Left lobe of liver (tissue), 2 donors: ENCODE data around the gene PLAU. TPM values are rescaled to one million over a fixed set of nuclear protein-coding genes. Genes with fewer than 3 reads are reported as not detected.
A peak's percentile ranks its signal among the peaks of the same experiment; 100 is the strongest.

ENCODE experiments used
- ATAC-seq: fragments of 200-7000 bp; cut with Tn5 transposase; one replicate; pipeline ENCODE4 v1.9.1; 2020; ENCODE audit warnings: mild to moderate bottlenecking, moderate library complexity
- DNase-seq: peaks from one replicate; pipeline ENCODE4 v3.0.0-alpha.2; 2020; ENCODE audit warnings: low spot score
- total RNA-seq: library from RNA; stranded (reverse); gene quantifications from one replicate; pipeline ENCODE4 v1.2.1, GENCODE V29; 2021
- donor health status: DM: no; HTN: no; CAD: no; lungs with moderate emphysema.
- donor health status: DM: no; HTN: yes; CAD: no.

The PLAU gene
- total RNA-seq, result 0.50 TPM

- DNase-seq (no peak), ATAC-seq (peak; percentile 63)
Measured at GRCh38 chr10:73910764-73911552, at the start of gene PLAU. Gene PLAU, plus strand, starts transcription at chr10:73911132. Its CDS starts 424 bp downstream, at chr10:73911556.

GRCh38 chr10:73862011-73862410 is 48.9 kb upstream of the PLAU start:
- ATAC-seq, result no peak
- DNase-seq, result no peak

GRCh38 chr10:73863039-73863817 is 47.7 kb upstream of the PLAU start:
- ATAC-seq (no peak), DNase-seq (no peak)

GRCh38 chr10:73864229-73864628 is 46.7 kb upstream of the PLAU start:
- ATAC-seq, result no peak
- DNase-seq, result no peak

- DNase-seq (no peak), ATAC-seq (no peak)
Measured at GRCh38 chr10:73865107-73865458, 45.8 kb upstream of the PLAU start.

- DNase-seq, result no peak
Measured at GRCh38 chr10:73865459-73866442, 45.2 kb upstream of the PLAU start.

GRCh38 chr10:73866621-73867020 is 44.3 kb upstream of the PLAU start:
- DNase-seq (no peak), ATAC-seq (no peak)

More at GRCh38 chr10:73865459-73866442, 45.2 kb upstream of the PLAU start:
- ATAC-seq, result peak; percentile 73

- DNase-seq, result no peak
- ATAC-seq, result no peak
Measured at GRCh38 chr10:73867126-73867807, 43.7 kb upstream of the PLAU start.

GRCh38 chr10:73867871-73868631 is 42.9 kb upstream of the PLAU start:
- ATAC-seq, result no peak
- no peak for DNase-seq

- DNase-seq, result no peak
- no peak for ATAC-seq
Measured at GRCh38 chr10:73868655-73869195, 42.2 kb upstream of the PLAU start.

- DNase-seq, result no peak
- ATAC-seq, result peak; percentile 49
Measured at GRCh38 chr10:73871295-73872189, 39.4 kb upstream of the PLAU start.

- ATAC-seq (no peak), DNase-seq (no peak)
Measured at GRCh38 chr10:73872190-73872710, 38.7 kb upstream of the PLAU start.

- DNase-seq (no peak), ATAC-seq (no peak)
Measured at GRCh38 chr10:73873142-73873837, 37.6 kb upstream of the PLAU start.

GRCh38 chr10:73873838-73874215 is 37.1 kb upstream of the PLAU start:
- no peak for DNase-seq
- no peak for ATAC-seq

GRCh38 chr10:73874267-73875138 is 36.4 kb upstream of the PLAU start, which contains the start of gene CAMK2G:
Gene CAMK2G, minus strand, starts transcription at chr10:73874555. Its CDS starts 94 bp downstream, at chr10:73874461.
- DNase-seq (peak; percentile 84), ATAC-seq (peak; percentile 89)

GRCh38 chr10:73875139-73875475 is 35.8 kb upstream of the PLAU start:
- DNase-seq (no peak), ATAC-seq (no peak)

- ATAC-seq, result no peak
- no peak for DNase-seq
Measured at GRCh38 chr10:73876157-73876556, 34.8 kb upstream of the PLAU start.
